ENCODE measurements around the gene GALNT17. TPM values are rescaled to one million over a fixed set of nuclear protein-coding genes. Genes with fewer than 3 reads are reported as not detected.

Gene GALNT17
- total and polyA plus RNA-seq, 2 experiments from 2014 or later: 11.1 to 65.6 TPM

GRCh38 chr7:71238581-71239295, 106.8 kb downstream of the GALNT17 start (continued):
- TF ChIP-seq REST (IDR thresholded peaks at IDR 0.05; ENCODE audit: unreplicated experiment) (no peak), CTCF (conservative IDR thresholded peaks at IDR 0.05; ENCODE audit: low read depth in 2 of 2) (no peak), ZNF114 (CRISPR knock-in tag; IDR thresholded peaks at IDR 0.05) (no peak)

GRCh38 chr7:71239586-71240268, 107.8 kb downstream of the GALNT17 start:
- no peaks in the 10 kb centered on the region for H4K20me1 ChIP-seq (replicated peaks; ENCODE audit: insufficient read depth)
- Mint-ChIP-seq H3K4me3 (no peak overlapping the region), H3K27ac (no peak overlapping the region), H3K4me1 (peaks cover 35% of the 10 kb centered on the region), H3K36me3 (ENCODE audit: low read depth) (peaks cover 24% of the 10 kb centered on the region), H3K9me3 (peaks cover 8% of the 10 kb centered on the region; the same call in 1 of the 3 replicates), H3K27me3 (ENCODE audit: insufficient read depth, low read depth, poor library complexity) (peaks cover 9% of the 10 kb centered on the region)
- H3K27ac ChIP-seq (ENCODE audit: low read depth): peak overlapping the region; percentile 52; the same call in 1 of the 2 replicates
- no peaks in the 10 kb centered on the region for H3F3A ChIP-seq (replicated peaks; ENCODE audit: low read depth)
- TF ChIP-seq CTCF (conservative IDR thresholded peaks at IDR 0.05; ENCODE audit: low read depth in 2 of 2) (no peak), CREB1 (CRISPR knock-in tag; IDR thresholded peaks at IDR 0.05; ENCODE audit: low read depth) (no peak), ZNF462 (CRISPR knock-in tag; IDR thresholded peaks at IDR 0.05) (no peak), ETS1 (IDR thresholded peaks at IDR 0.05) (no peak), NANOG (IDR thresholded peaks at IDR 0.05; ENCODE audit: borderline replicate concordance) (no peak)
- H3K36me3 ChIP-seq (ENCODE audit: insufficient read depth): no peaks in the 10 kb centered on the region
- H3K27me3 ChIP-seq (ENCODE audit: insufficient read depth): no peaks in the 10 kb centered on the region
- no peak for ATAC-seq
- no peaks in the 10 kb centered on the region for H3K9me2 ChIP-seq (ENCODE audit: insufficient read depth)
- H3K4me1 ChIP-seq (ENCODE audit: insufficient read depth): peaks cover 44% of the 10 kb centered on the region
- H3K79me2 ChIP-seq (replicated peaks; ENCODE audit: insufficient read depth): peaks cover 100% of the 10 kb centered on the region
- no peak overlapping the region for H3K4me2 ChIP-seq
- no peak for DNase-seq (ENCODE audit: low spot score)
- H2AFZ ChIP-seq: no peak overlapping the region
- no peak overlapping the region for H3K4me3 ChIP-seq

Data from GM23338 (cell line).